NOMO-1 treated with DMSO at 0.1 percent for 48 hours (cell line): ENCODE measurements around the gene SATB1.
A peak's percentile ranks its signal among the peaks of the same experiment; 100 is the strongest.
"Not testable (repeated sequence)": the region's sequence is repeated elsewhere in the genome, so short reads cannot be mapped to it uniquely, and the experiment has no call there.

Experiments used
- DNase-seq: peaks from one replicate; lab custom pipeline; 2025; ENCODE audit not compliant: unreplicated experiment; lab: John Stamatoyannopoulos, UW

SATB1 gene

GRCh38 chr3:18424729-18425640, at the start of gene SATB1:
TSS of gene SATB1 (minus strand) at chr3:18425339. CDS start at chr3:18420967, 4,372 bp downstream.
- DNase-seq: peak; percentile 53

GRCh38 chr3:18474202-18474601, 49.1 kb upstream of the SATB1 start:
- DNase-seq: no peak

GRCh38 chr3:18469775-18470174, 44.6 kb upstream of the SATB1 start:
- no peak for DNase-seq

- no peak for DNase-seq
Observed at GRCh38 chr3:18466136-18466535, 41.0 kb upstream of the SATB1 start.

- DNase-seq: no peak
Observed at GRCh38 chr3:18454766-18455165, 29.6 kb upstream of the SATB1 start.

GRCh38 chr3:18449618-18450017, 24.5 kb upstream of the SATB1 start:
- not testable (repeated sequence) for DNase-seq

- no peak for DNase-seq
Observed at GRCh38 chr3:18447720-18448119, 22.6 kb upstream of the SATB1 start.

GRCh38 chr3:18446149-18446825, 21.1 kb upstream of the SATB1 start:
- no peak for DNase-seq

GRCh38 chr3:18445401-18446148, 20.4 kb upstream of the SATB1 start:
- peak; percentile 66 for DNase-seq

GRCh38 chr3:18444595-18445400, 19.7 kb upstream of the SATB1 start:
- DNase-seq: peak; percentile 85

- no peak for DNase-seq
Observed at GRCh38 chr3:18443665-18444594, 18.8 kb upstream of the SATB1 start.

- no peak for DNase-seq
Observed at GRCh38 chr3:18442756-18443664, 17.9 kb upstream of the SATB1 start.

- DNase-seq: no peak
Observed at GRCh38 chr3:18441551-18441950, 16.4 kb upstream of the SATB1 start.

- DNase-seq: peak; percentile 36
Observed at GRCh38 chr3:18440066-18440722, 15.1 kb upstream of the SATB1 start.

GRCh38 chr3:18439281-18439680, 14.1 kb upstream of the SATB1 start:
- DNase-seq: no peak

GRCh38 chr3:18438586-18438985, 13.4 kb upstream of the SATB1 start:
- DNase-seq: peak; percentile 19

GRCh38 chr3:18436213-18436612, 11.1 kb upstream of the SATB1 start:
- no peak for DNase-seq

- DNase-seq: no peak
Observed at GRCh38 chr3:18434711-18435110, 9.6 kb upstream of the SATB1 start.
